Prostate gland (tissue), 2 donors: ENCODE results near the gene DNM2. TPM values are rescaled to one million over a fixed set of nuclear protein-coding genes. Genes with fewer than 3 reads are reported as not detected.
A peak's percentile ranks its signal among the peaks of the same experiment; 100 is the strongest.

Source experiments
- DNase-seq: peaks from one replicate; pipeline ENCODE4 v3.0.0-alpha.2; 2019; ENCODE audit warnings: low spot score
- H3K27ac ChIP-seq, 2 donors: fragments of 200-600 bp; sonication (generic); 2 replicates each; pipeline ENCODE4 v1.5.1; 2017 to 2019
- H3K27me3 ChIP-seq: fragments of 200-600 bp; sonication (generic); replicated peaks from 2 replicates; pipeline ENCODE4 v1.5.1; 2019; ENCODE audit not compliant: insufficient read depth
- H3K36me3 ChIP-seq, 2 donors: fragments of 200-600 bp; sonication (generic); 1 replicate in 1 of 2; 2 replicates in 1 of 2; pipeline versions ENCODE4 v1.5.1 to v1.8.1; 2017 to 2019
- H3K4me1 ChIP-seq: fragments of 200-600 bp; sonication (generic); replicated peaks from 2 replicates; pipeline ENCODE4 v1.5.1; 2019
- H3K4me3 ChIP-seq, 2 donors: fragments of 200-600 bp; sonication (generic); 2 replicates each; pipeline ENCODE4 v1.5.1; 2017 to 2019
- H3K9me3 ChIP-seq: fragments of 200-600 bp; sonication (generic); 2 replicates; pipeline ENCODE4 v1.5.1; 2017
- POLR2A ChIP-seq: fragments of 450-650 bp; IDR thresholded peaks from one replicate; pipeline ENCODE4 v1.6.1; 2016; ENCODE audit warnings: antibody characterized with exemption, mild to moderate bottlenecking
- POLR2AphosphoS5 ChIP-seq: sonication (generic); formaldehyde crosslinking; IDR thresholded peaks from one replicate; pipeline ENCODE4 v1.6.1; 2017; ENCODE audit warnings: antibody characterized with exemption
- WGBS: methylation state at CpG from one replicate; pipeline ENCODE4 v1.1.5; 2018; 5-methylcytosine and 5-hydroxymethylcytosine counted together
- intact Hi-C: fragments of 100-400 bp; cut with DNase I; formaldehyde crosslinking; loops from one replicate; pipeline ENCODE4 v1.14.2; 2022
- total RNA-seq, 2 donors: library from RNA; depleted of rRNA; stranded (reverse); fragments of >200 nt; gene quantifications; one replicate each; pipeline ENCODE4 v1.1.0, GENCODE V29; 2016
- TF ChIP-seq, protein P1 (sequence below), 4 experiments: fragments of 200-600 bp in 2 of 4; fragments of 450-650 bp in 2 of 4; sonication (generic) in 2 of 4; IDR thresholded peaks; 1 replicate in 3 of 4; 2 replicates in 1 of 4; pipeline ENCODE4 v1.5.1; 2016 to 2019; ENCODE audit warnings: antibody characterized with exemption in 4 of 4, mild to moderate bottlenecking in 2 of 4, moderate library complexity in 2 of 4

The DNM2 gene
- total RNA-seq, 2 donors from 2014 or later = 137 to 279 TPM

DNA sequence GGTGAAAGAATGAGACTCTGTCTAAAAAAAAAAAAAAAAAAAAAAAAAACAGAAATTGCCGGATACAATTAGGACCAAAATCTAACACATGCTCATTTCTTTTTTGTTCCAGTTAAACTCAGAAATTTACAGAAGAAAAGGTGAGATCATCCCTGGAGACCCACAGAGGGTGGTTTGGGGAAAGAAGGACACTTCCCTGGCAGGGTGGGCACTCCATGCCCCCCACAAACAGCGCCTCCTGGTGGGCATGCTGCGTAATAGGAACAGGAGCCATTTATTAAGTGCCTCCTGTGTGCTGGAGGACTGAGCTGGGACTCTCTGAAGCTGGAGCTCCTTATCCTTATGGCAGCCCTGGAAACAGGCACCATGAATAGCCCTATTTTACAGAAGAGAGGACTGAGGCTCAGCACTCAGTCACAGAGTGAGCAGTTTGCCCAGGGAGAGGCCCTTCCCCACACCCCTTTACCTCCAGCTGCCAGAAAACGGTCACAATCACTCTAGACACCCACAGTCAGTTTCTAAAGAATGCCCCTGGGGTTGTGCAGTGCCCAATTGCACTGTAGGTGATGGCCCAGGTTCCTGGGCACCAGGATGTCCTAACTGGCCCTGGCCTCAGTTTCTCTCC, 140.4 kb downstream of the DNM2 start:
- no peaks in the 10 kb centered on the region for H3K27me3 ChIP-seq
- no peak overlapping the region for H3K4me3 ChIP-seq
- intact Hi-C loops = no loop called here
- H3K9me3 ChIP-seq = no peaks in the 10 kb centered on the region
- H3K27ac ChIP-seq = no peak overlapping the region
- WGBS = 42% methylated on average over 4 of the region's 4 CpGs
- H3K4me1 ChIP-seq = no peaks in the 10 kb centered on the region
- no peaks in the 10 kb centered on the region for H3K36me3 ChIP-seq
- no peak for DNase-seq
- TF ChIP-seq POLR2AphosphoS5 (no peak), POLR2A (no peak)
- TF ChIP-seq, protein P1, sequence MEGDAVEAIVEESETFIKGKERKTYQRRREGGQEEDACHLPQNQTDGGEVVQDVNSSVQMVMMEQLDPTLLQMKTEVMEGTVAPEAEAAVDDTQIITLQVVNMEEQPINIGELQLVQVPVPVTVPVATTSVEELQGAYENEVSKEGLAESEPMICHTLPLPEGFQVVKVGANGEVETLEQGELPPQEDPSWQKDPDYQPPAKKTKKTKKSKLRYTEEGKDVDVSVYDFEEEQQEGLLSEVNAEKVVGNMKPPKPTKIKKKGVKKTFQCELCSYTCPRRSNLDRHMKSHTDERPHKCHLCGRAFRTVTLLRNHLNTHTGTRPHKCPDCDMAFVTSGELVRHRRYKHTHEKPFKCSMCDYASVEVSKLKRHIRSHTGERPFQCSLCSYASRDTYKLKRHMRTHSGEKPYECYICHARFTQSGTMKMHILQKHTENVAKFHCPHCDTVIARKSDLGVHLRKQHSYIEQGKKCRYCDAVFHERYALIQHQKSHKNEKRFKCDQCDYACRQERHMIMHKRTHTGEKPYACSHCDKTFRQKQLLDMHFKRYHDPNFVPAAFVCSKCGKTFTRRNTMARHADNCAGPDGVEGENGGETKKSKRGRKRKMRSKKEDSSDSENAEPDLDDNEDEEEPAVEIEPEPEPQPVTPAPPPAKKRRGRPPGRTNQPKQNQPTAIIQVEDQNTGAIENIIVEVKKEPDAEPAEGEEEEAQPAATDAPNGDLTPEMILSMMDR (IDR thresholded peaks at IDR 0.05) = peak in 3 of 4 experiments; percentile 15 to 31 (median 30)

DNA sequence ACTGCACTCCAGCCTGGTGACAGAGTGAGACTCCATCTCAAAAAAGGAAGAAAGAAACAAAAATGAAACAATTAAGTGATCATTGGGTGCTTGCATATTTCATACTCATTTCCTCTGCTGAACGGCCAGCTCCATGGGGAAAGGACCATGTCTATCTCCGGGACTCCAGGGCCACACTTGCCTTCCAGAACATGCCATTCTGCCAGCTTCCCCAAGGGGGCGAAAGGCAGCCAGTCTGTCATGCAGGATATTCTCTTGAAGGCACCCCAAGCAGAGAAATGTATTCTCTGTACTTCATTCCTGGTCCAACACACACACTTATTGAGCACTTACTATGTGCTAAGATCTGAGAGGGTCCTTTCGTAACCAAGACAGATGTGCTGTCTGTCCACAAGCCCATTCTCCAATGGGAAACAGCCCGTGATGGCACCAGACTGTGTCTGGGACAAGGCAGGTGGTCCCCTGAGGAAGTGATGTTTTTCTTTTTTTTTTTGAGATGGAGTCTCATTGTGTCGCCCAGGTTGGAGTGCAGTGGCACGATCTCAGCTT, 143.3 kb downstream of the DNM2 start:
- 73% methylated on average over 7 of the region's 7 CpGs for WGBS

DNA sequence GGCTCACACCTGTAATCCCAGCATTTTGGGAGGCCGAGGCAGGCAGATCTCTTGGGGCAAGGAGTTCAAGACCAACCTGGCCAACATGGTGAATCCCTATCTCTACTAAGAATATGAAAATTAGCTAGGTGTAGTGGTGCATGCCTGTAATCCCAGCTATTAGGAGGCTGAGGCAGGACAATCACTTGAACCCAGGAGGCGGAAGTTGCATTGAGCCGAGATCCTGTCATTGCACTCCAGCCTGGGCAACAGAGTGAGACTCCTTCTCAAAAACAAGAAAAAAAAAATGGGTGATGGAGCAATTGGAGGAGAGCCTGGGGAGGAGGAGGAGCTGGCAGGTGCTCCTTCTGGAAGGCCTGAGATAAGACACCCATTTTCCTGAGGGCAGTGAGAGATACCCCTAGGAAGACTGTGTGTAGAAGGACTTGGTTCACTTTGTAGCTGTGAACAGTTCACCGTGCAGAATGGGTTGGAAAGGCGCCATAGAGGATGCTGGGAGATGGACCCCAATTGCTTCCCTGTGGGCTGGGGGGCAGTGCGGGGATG, 144.8 kb downstream of the DNM2 start:
- TF ChIP-seq POLR2A (no peak), POLR2AphosphoS5 (no peak)
- TF ChIP-seq, protein P1 (IDR thresholded peaks at IDR 0.05) = no peak
- intact Hi-C loops = loop anchor here (5.0 kb wide), 1 partner anchor 145 kb away; the partner anchor contains the start of gene DNM2
- Histone ChIP-seq H3K27ac (peak overlapping the region; percentile 66 to 70), H3K27me3 (no peaks in the 10 kb centered on the region), H3K4me3 (peak overlapping the region in 1 of 2 donors; percentile 10), H3K36me3 (no peaks in the 10 kb centered on the region), H3K9me3 (no peaks in the 10 kb centered on the region), H3K4me1 (no peaks in the 10 kb centered on the region)
- DNase-seq = no peak
- WGBS = 75% methylated on average over 6 of the region's 6 CpGs

More for the DNA sequence above, 143.3 kb downstream of the DNM2 start:
- TF ChIP-seq, protein P1 (IDR thresholded peaks at IDR 0.05) = peak in 1 of 4 experiments; percentile 34
- no peak for TF ChIP-seq POLR2AphosphoS5
- Histone ChIP-seq H3K4me1 (no peaks in the 10 kb centered on the region), H3K27me3 (no peaks in the 10 kb centered on the region), H3K27ac (no peak overlapping the region), H3K4me3 (no peak overlapping the region), H3K36me3 (no peaks in the 10 kb centered on the region), H3K9me3 (no peaks in the 10 kb centered on the region)
- DNase-seq = no peak
- intact Hi-C loops = loop anchor here (5.0 kb wide), 1 partner anchor 144 kb away; the partner anchor contains the start of gene DNM2

DNA sequence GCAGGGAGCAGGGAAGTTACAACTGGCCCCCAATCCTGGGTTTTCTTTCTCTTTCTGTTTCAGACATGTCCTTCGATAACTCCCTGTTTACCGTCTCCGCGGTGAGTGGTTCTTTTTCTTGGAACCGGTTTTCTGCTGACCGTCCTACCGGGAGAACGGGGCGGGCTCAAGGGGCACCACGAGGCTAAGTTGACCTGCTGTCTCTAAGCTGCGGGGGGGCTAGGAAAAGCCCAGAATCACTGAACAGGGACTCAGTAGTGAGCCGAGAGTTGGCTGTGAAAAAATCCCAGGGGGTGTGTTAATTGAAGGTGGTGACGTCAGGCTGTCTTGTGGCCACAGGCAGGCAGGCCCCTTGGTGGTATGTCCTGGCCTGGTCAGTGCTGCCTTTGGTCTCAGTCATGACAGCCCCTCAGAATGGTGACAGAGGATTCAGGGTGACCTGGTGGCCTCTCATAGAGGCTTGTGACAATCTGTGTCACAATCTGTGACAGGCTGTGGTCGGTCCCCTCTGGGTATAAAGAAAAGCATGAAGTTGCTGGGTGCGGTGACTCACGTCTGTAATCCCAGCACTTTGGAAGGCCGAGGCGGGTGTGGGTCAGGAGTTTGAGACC, 145.3 kb downstream of the DNM2 start:
- Histone ChIP-seq H3K27me3 (no peaks in the 10 kb centered on the region), H3K36me3 (no peaks in the 10 kb centered on the region), H3K4me1 (no peaks in the 10 kb centered on the region), H3K9me3 (no peaks in the 10 kb centered on the region), H3K4me3 (peak overlapping the region in 1 of 2 donors; percentile 10), H3K27ac (peak overlapping the region; percentile 66 to 70)
- intact Hi-C loops = loop anchor here (5.0 kb wide), 1 partner anchor 146 kb away; the partner anchor contains the start of gene DNM2
- TF ChIP-seq POLR2A (no peak), POLR2AphosphoS5 (peak; percentile 64)
- TF ChIP-seq, protein P1 (IDR thresholded peaks at IDR 0.05) = no peak
- WGBS = 50% methylated on average over 18 of the region's 18 CpGs
- peak; percentile 51 for DNase-seq
